H1 (cell line): Measurements from ENCODE around the gene DPY19L3. TPM values are rescaled to one million over a fixed set of nuclear protein-coding genes. Genes with fewer than 3 reads are reported as not detected.

Experiments
- CTCF ChIA-PET: fragments of 300-600 bp; sonication (Branson Sonifier 250); formaldehyde crosslinking; loops from one replicate; lab custom pipeline; 2021; ENCODE audit not compliant: partially characterized antibody; lab: Charles Lee
- POLR2A ChIA-PET: fragments of 300-600 bp; sonication (Branson Sonifier 250); formaldehyde crosslinking; loops from one replicate; lab custom pipeline; 2021; ENCODE audit warnings: inconsistent platforms; ENCODE audit not compliant: partially characterized antibody; lab: Charles Lee
- DNase-seq, 2 experiments: peaks; one replicate each; pipeline versions ENCODE4 v3.0.0 to v3.0.0-alpha.2; 2010 to 2022; ENCODE audit warnings: low spot score in 2 of 2, low read depth in 1 of 2, mixed read lengths in 1 of 2
- FAIRE-seq: peaks from 2 replicates; lab custom pipeline; 2011; peaks lifted over from hg19 to GRCh38; lab: Jason Lieb, UNC
- H2AFZ ChIP-seq: 2 replicates; pipeline ENCODE4 v1.8.1; 2012; ENCODE audit warnings: low read length, inconsistent platforms
- H2AK5ac ChIP-seq: 2 replicates; pipeline ENCODE4 v1.6.1; 2013; ENCODE audit warnings: low read depth, low read length
- H2BK120ac ChIP-seq: replicated peaks from 2 replicates; pipeline ENCODE3; 2013; ENCODE audit warnings: low read depth, low read length, inconsistent platforms
- H2BK12ac ChIP-seq: 2 replicates; pipeline ENCODE4 v1.6.1; 2013; ENCODE audit warnings: low read depth, low read length
- H2BK15ac ChIP-seq: 2 replicates; pipeline ENCODE4 v1.6.1; 2013; ENCODE audit warnings: low read length
- H2BK20ac ChIP-seq: 2 replicates; pipeline ENCODE4 v1.6.1; 2013; ENCODE audit warnings: low read length
- H2BK5ac ChIP-seq: 2 replicates; pipeline ENCODE4 v1.6.1; 2013; ENCODE audit warnings: low read depth, low read length
- H3K14ac ChIP-seq: 2 replicates; pipeline ENCODE4 v1.6.1; 2013; ENCODE audit warnings: inconsistent platforms; ENCODE audit not compliant: insufficient read length
- H3K18ac ChIP-seq: 2 replicates; pipeline ENCODE4 v1.6.1; 2013; ENCODE audit warnings: low read length; ENCODE audit errors: extremely low read depth
- H3K23ac ChIP-seq: 2 replicates; pipeline ENCODE4 v1.6.1; 2013; ENCODE audit warnings: inconsistent platforms; ENCODE audit not compliant: insufficient read length
- H3K23me2 ChIP-seq: 2 replicates; pipeline ENCODE4 v1.6.1; 2013; ENCODE audit warnings: low read depth, low read length
- H3K27ac ChIP-seq: 2 replicates; pipeline ENCODE4 v1.6.1; 2011; ENCODE audit warnings: low read depth, low read length, inconsistent platforms
- H3K27me3 ChIP-seq, 4 experiments: replicated peaks in 1 of 4; 1 replicate in 1 of 4; 2 replicates in 3 of 4; pipeline versions ENCODE4 v1.6.1 to v1.8.1; 2011 to 2013; ENCODE audit warnings: low read length in 3 of 4, mild to moderate bottlenecking in 3 of 4, inconsistent platforms in 2 of 4, mixed read lengths in 2 of 4, moderate library complexity in 1 of 4; ENCODE audit not compliant: control insufficient read depth in 3 of 4, insufficient read depth in 3 of 4; ENCODE audit errors: extremely low read depth in 1 of 4
- H3K36me3 ChIP-seq, 4 experiments: 2 replicates each; pipeline versions ENCODE4 v1.6.1 to v1.8.1; 2011 to 2013; ENCODE audit warnings: mild to moderate bottlenecking in 4 of 4, low read length in 3 of 4, moderate library complexity in 2 of 4, control low read depth in 1 of 4, inconsistent platforms in 1 of 4; ENCODE audit not compliant: insufficient read depth in 4 of 4, control insufficient read depth in 2 of 4
- H3K4ac ChIP-seq: replicated peaks from 2 replicates; pipeline ENCODE3; 2013; ENCODE audit warnings: low read length, low read depth, mixed read lengths, inconsistent platforms; ENCODE audit not compliant: insufficient read length
- H3K4me1 ChIP-seq, 4 experiments: replicated peaks in 1 of 4; 1 replicate in 1 of 4; 2 replicates in 3 of 4; pipeline versions ENCODE4 v1.6.1 to v1.8.1; 2011 to 2013; ENCODE audit warnings: low read length in 3 of 4, inconsistent platforms in 2 of 4, mixed read lengths in 1 of 4; ENCODE audit not compliant: insufficient read depth in 4 of 4, control insufficient read depth in 3 of 4
- H3K4me2 ChIP-seq, 2 experiments: 2 replicates each; pipeline versions ENCODE4 v1.6.1 to v1.8.1; 2011 to 2013; ENCODE audit warnings: low read depth in 2 of 2, low read length in 2 of 2, control low read depth in 1 of 2, inconsistent platforms in 1 of 2, mild to moderate bottlenecking in 1 of 2; ENCODE audit not compliant: insufficient read depth in 1 of 2
- H3K4me3 ChIP-seq, 4 experiments: fragments of 200-600, 300-600 bp in 1 of 4; sonication (generic), shearing (Covaris generic), sonication (Bioruptor Twin) in 1 of 4; 2 replicates each; pipeline versions ENCODE4 v1.5.1 to v1.8.1; 2011 to 2016; ENCODE audit warnings: low read length in 4 of 4, low read depth in 3 of 4, control low read depth in 2 of 4, inconsistent platforms in 2 of 4, mild to moderate bottlenecking in 2 of 4, mixed read lengths in 1 of 4, moderate library complexity in 1 of 4; ENCODE audit not compliant: insufficient read depth in 2 of 4; ENCODE audit errors: extremely low read depth in 1 of 4
- H3K56ac ChIP-seq: replicated peaks from 2 replicates; pipeline ENCODE3; 2013; ENCODE audit warnings: low read depth, mild to moderate bottlenecking, mixed read lengths, low read length, inconsistent platforms; ENCODE audit not compliant: insufficient read length
- H3K79me1 ChIP-seq: 2 replicates; pipeline ENCODE4 v1.6.1; 2013; ENCODE audit warnings: low read depth, low read length, control low read depth
- H3K79me2 ChIP-seq, 2 experiments: 2 replicates each; pipeline versions ENCODE4 v1.6.1 to v1.8.1; 2012 to 2013; ENCODE audit warnings: low read length in 2 of 2, mild to moderate bottlenecking in 2 of 2, inconsistent platforms in 1 of 2; ENCODE audit not compliant: insufficient read depth in 2 of 2, control insufficient read depth in 1 of 2
- H3K9ac ChIP-seq, 4 experiments: replicated peaks in 1 of 4; 1 replicate in 1 of 4; 2 replicates in 3 of 4; pipeline versions ENCODE4 v1.6.1 to v1.8.1; 2011 to 2013; ENCODE audit warnings: low read depth in 3 of 4, low read length in 3 of 4, control low read depth in 2 of 4, mild to moderate bottlenecking in 2 of 4, moderate library complexity in 2 of 4, inconsistent platforms in 1 of 4; ENCODE audit errors: extremely low read depth in 1 of 4
- H3K9me3 ChIP-seq, 2 experiments: 2 replicates each; pipeline versions ENCODE4 v1.6.1 to v1.8.1; 2012 to 2013; ENCODE audit warnings: mild to moderate bottlenecking in 2 of 2, moderate library complexity in 2 of 2, control low read depth in 1 of 2, inconsistent platforms in 1 of 2, low read depth in 1 of 2, low read length in 1 of 2, mixed read lengths in 1 of 2; ENCODE audit not compliant: insufficient read depth in 2 of 2
- H4K20me1 ChIP-seq, 2 experiments: replicated peaks in 1 of 2; 2 replicates each; pipeline versions ENCODE3 to v1.8.1; 2011 to 2013; ENCODE audit warnings: inconsistent platforms in 2 of 2, low read length in 2 of 2, mild to moderate bottlenecking in 1 of 2; ENCODE audit not compliant: insufficient read depth in 2 of 2, control insufficient read depth in 1 of 2
- H4K5ac ChIP-seq: 2 replicates; pipeline ENCODE4 v1.6.1; 2013; ENCODE audit warnings: low read length, low read depth, mixed read lengths, inconsistent platforms; ENCODE audit not compliant: insufficient read length
- H4K8ac ChIP-seq: 2 replicates; pipeline ENCODE4 v1.8.0; 2013; ENCODE audit warnings: mild to moderate bottlenecking, moderate library complexity, low read length, inconsistent platforms; ENCODE audit not compliant: insufficient read depth; ENCODE audit errors: extremely low read depth
- H4K91ac ChIP-seq: replicated peaks from 2 replicates; pipeline ENCODE3; 2013; ENCODE audit warnings: low read length, mixed read lengths, inconsistent platforms; ENCODE audit not compliant: insufficient read length
- CBX5 ChIP-seq: fragments of 300-800, 300-1000 bp; sonication (generic); IDR thresholded peaks from 2 replicates; pipeline ENCODE4 v1.7.1; 2016; ENCODE audit warnings: antibody characterized with exemption, low read length, low read depth
- E2F6 ChIP-seq: IDR thresholded peaks from 2 replicates; pipeline ENCODE4 v1.6.1; 2012; ENCODE audit warnings: inconsistent platforms
- EZH2 ChIP-seq: fragments of 200-600 bp; sonication (generic); IDR thresholded peaks from 2 replicates; pipeline ENCODE4 v1.7.1; 2012; ENCODE audit warnings: low read depth, mild to moderate bottlenecking, moderate library complexity, low read length, inconsistent platforms; ENCODE audit not compliant: severe bottlenecking
- GABPA ChIP-seq: IDR thresholded peaks from 2 replicates; pipeline ENCODE4 v1.6.1; 2011; ENCODE audit warnings: mild to moderate bottlenecking, low read length, moderate library complexity, borderline replicate concordance; ENCODE audit not compliant: insufficient read depth
- GTF2F1 ChIP-seq: IDR thresholded peaks from 2 replicates; pipeline ENCODE4 v1.6.1; 2012; ENCODE audit warnings: low read depth, low read length, improper control_type of control experiment, borderline replicate concordance
- KDM5A ChIP-seq: fragments of 200-600 bp; IDR thresholded peaks from 2 replicates; pipeline ENCODE4 v1.7.1; 2012; ENCODE audit warnings: mild to moderate bottlenecking, low read length, inconsistent platforms, mixed read lengths
- NANOG ChIP-seq: IDR thresholded peaks from 2 replicates; pipeline ENCODE4 v1.6.1; 2011; ENCODE audit warnings: low read length, low read depth, mild to moderate bottlenecking, inconsistent platforms; ENCODE audit not compliant: insufficient read depth, poor library complexity, severe bottlenecking
- POU5F1 ChIP-seq: IDR thresholded peaks from 2 replicates; pipeline ENCODE4 v1.6.1; 2011; ENCODE audit warnings: low read depth, mild to moderate bottlenecking, low read length, moderate library complexity
- RXRA ChIP-seq: IDR thresholded peaks from 2 replicates; pipeline ENCODE4 v1.6.1; 2011; ENCODE audit warnings: low read depth, mild to moderate bottlenecking, low read length, moderate library complexity; ENCODE audit not compliant: insufficient read depth
- SAP30 ChIP-seq: fragments of 300-600 bp; sonication (generic); IDR thresholded peaks from 2 replicates; pipeline ENCODE4 v1.7.1; 2012; ENCODE audit warnings: low read length, moderate library complexity, mild to moderate bottlenecking, inconsistent platforms; ENCODE audit not compliant: insufficient read depth, insufficient replicate concordance
- SIRT6 ChIP-seq: IDR thresholded peaks from one replicate; pipeline ENCODE4 v1.7.1; 2012; ENCODE audit warnings: low read length, inconsistent platforms
- SP1 ChIP-seq: IDR thresholded peaks from 2 replicates; pipeline ENCODE4 v1.6.1; 2011; ENCODE audit warnings: low read depth, low read length
- SRF ChIP-seq: IDR thresholded peaks from 2 replicates; pipeline ENCODE4 v1.6.1; 2011; ENCODE audit warnings: mild to moderate bottlenecking, low read depth, low read length, moderate library complexity
- TCF12 ChIP-seq: IDR thresholded peaks from 2 replicates; pipeline ENCODE4 v1.6.1; 2011; ENCODE audit warnings: low read depth, mild to moderate bottlenecking, low read length
- TEAD4 ChIP-seq: IDR thresholded peaks from 2 replicates; pipeline ENCODE4 v1.6.1; 2012; ENCODE audit warnings: low read depth, low read length, inconsistent platforms, mixed read lengths
- WGBS, 2 experiments: shearing (Covaris generic) in 1 of 2; methylation state at CpG; one replicate each; pipeline versions ENCODE4 v1.1.6 to v1.1.7; 2013 to 2015; ENCODE audit warnings: low lambda C conversion rate in 2 of 2, mixed read lengths in 2 of 2, inconsistent platforms in 1 of 2, low coverage in 1 of 2, missing lambda C conversion rate in 1 of 2; ENCODE audit not compliant: insufficient replicate concordance in 2 of 2, insufficient coverage in 1 of 2, insufficient read length in 1 of 2; ENCODE audit errors: extremely low coverage in 1 of 2, missing lambda C conversion rate in 1 of 2; 5-methylcytosine and 5-hydroxymethylcytosine counted together
- polyA plus RNA-seq, 7 experiments: library from polyadenylated mRNA; depleted of rRNA in 3 of 7; stranded (reverse) in 5 of 7; unstranded in 2 of 7; fragments of >200 nt in 5 of 7; fragments of 200-250 nt in 2 of 7; gene quantifications; 1 replicate in 5 of 7; 2 replicates in 1 of 7; 4 replicates in 1 of 7; pipeline versions ENCODE4 v1.2.1 to v1.2.3, GENCODE V29; 2011 to 2013; ENCODE audit warnings: missing spikeins in 2 of 7, mixed read lengths in 2 of 7
- total RNA-seq: library from RNA; stranded (reverse); fragmentation: NEBNext Ultra II Directional; extraction: Animal tissue kit (Norgen Biotek cat#: 25700); gene quantifications from 2 replicates; pipeline ENCODE4 v1.2.1, GENCODE V29; 2021

DPY19L3 gene
- total and polyA plus RNA-seq, 2 of the 8 experiments (the other 6 are each of a cell fraction or from before 2014, with no cell fraction given), result 35.3 to 60.2 TPM

- Histone ChIP-seq H3K4me1 (no peaks in the 10 kb centered on the region), H4K5ac (no peak overlapping the region), H3K4me2 (no peak overlapping the region), H3K18ac (no peak overlapping the region), H2BK5ac (no peak overlapping the region), H4K91ac (no peak overlapping the region), H3K9ac (no peak overlapping the region), H3K14ac (no peak overlapping the region), H3K23me2 (no peaks in the 10 kb centered on the region), H2BK20ac (no peak overlapping the region), H3K36me3 (peaks cover 0 to 55% (median 22%) of the 10 kb centered on the region in 4 experiments), H3K56ac (no peak overlapping the region), H3K27me3 (no peaks in the 10 kb centered on the region), H2AK5ac (no peak overlapping the region), H2BK15ac (no peak overlapping the region), H3K4me3 (no peak overlapping the region), H3K79me2 (no peaks in the 10 kb centered on the region), H4K8ac (no peak overlapping the region), H2AFZ (no peak overlapping the region), H3K79me1 (no peaks in the 10 kb centered on the region), H3K23ac (no peak overlapping the region), H2BK120ac (no peak overlapping the region), H4K20me1 (peaks cover 0 to 1% of the 10 kb centered on the region in 2 experiments), H3K27ac (no peak overlapping the region), H2BK12ac (no peak overlapping the region), H3K9me3 (no peaks in the 10 kb centered on the region), H3K4ac (no peak overlapping the region)
- DNase-seq, result no peak
- no peak for FAIRE-seq
- CTCF ChIA-PET, result no interaction called here
- WGBS, 2 experiments, result 89% methylated on average over 2 of the region's 2 CpGs; no CpG with 5 or more reads in 1 of the 2 experiments
- POLR2A ChIA-PET, result no interaction called here
- no peak for TF ChIP-seq E2F6
- no peak for TF ChIP-seq CBX5
- TF ChIP-seq RXRA, result no peak
- TF ChIP-seq TEAD4, result no peak
- no peak for TF ChIP-seq GABPA
- no peak for TF ChIP-seq EZH2
- TF ChIP-seq NANOG, result no peak
- no peak for TF ChIP-seq GTF2F1
- TF ChIP-seq POU5F1, result no peak
- no peak for TF ChIP-seq SAP30
- TF ChIP-seq SIRT6, result no peak
- no peak for TF ChIP-seq TCF12
- no peak for TF ChIP-seq SRF
- TF ChIP-seq KDM5A, result no peak
- no peak for TF ChIP-seq SP1
These were observed 48.2 kb downstream of the DPY19L3 start for GRCh38 chr19:32453736-32454135.
